HG03558 (cell line): ENCODE measurements around the gene GPHA2.
"Not testable (repeated sequence)": the region's sequence is repeated elsewhere in the genome, so short reads cannot be mapped to it uniquely, and the experiment has no call there.

Source experiments
- ATAC-seq: cut with Tn5 transposase; IDR thresholded peaks from one replicate; pipeline ENCODE4 v1.9.1; 2021; ENCODE audit warnings: moderate number of reproducible peaks; ENCODE audit not compliant: unreplicated experiment; ENCODE audit errors: extremely low read depth

Gene GPHA2

GRCh38 chr11:64935359-64936081 lies at the start of gene GPHA2:
GPHA2 (minus strand) TSS chr11:64935893; CDS start chr11:64935460, 433 bp downstream.
- ATAC-seq: no peak

GRCh38 chr11:64983339-64983738 lies 47.6 kb upstream of the GPHA2 start:
- not testable (repeated sequence) for ATAC-seq

GRCh38 chr11:64976651-64977050 lies 41.0 kb upstream of the GPHA2 start:
- no peak for ATAC-seq

- ATAC-seq: no peak
These were observed 38.4 kb upstream of the GPHA2 start for GRCh38 chr11:64974124-64974523.

DNA sequence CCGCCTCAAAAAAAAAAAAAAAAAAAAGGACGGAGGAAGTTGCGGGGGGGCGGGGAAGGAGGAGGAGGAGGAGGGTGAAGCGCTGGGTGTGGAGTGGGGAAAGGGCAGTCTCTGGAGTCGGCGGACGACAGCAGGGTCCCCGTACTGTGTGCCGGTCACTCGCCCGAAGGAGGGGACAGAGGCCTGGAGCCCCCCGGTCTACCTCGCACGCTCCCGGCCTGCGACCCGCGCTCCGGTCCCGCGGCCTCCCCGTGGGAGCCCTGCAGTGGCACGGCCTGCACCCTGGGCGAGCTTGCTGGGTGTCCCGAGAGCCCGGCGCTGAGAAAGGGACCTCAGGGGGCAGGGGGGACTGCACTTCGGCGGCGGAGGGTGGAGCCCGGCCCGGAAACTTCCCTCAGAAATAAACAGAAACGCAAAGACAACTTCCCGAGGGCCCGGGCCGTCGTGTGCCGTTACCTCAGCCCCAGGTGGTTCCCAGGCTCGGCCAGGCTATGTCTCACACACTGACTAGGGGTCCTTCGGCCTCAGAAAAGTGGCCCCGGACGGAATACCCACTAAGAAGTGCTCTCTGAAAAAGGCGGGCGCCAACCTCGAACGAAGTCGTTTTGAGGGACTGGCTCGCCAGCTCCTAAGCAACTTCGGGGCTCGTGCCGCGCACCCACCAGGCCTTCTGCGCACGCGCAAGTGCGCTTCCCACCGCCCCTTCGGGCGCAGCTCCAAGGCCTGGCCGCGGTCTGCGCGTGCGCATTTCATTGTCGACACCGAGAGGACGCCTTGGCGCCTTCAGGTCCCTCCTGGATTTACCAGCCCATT lies 35.9 kb upstream of the GPHA2 start, which contains the start of gene MAJIN:
TSS of gene MAJIN (minus strand) at position 688 of the 813 bp plus-strand sequence. CDS start 12,703 bp downstream, outside the sequence.
- no peak for ATAC-seq

- ATAC-seq: no peak
These were observed 35.0 kb upstream of the GPHA2 start for GRCh38 chr11:64970731-64971151.

GRCh38 chr11:64969209-64969608 lies 33.5 kb upstream of the GPHA2 start:
- ATAC-seq: no peak

DNA sequence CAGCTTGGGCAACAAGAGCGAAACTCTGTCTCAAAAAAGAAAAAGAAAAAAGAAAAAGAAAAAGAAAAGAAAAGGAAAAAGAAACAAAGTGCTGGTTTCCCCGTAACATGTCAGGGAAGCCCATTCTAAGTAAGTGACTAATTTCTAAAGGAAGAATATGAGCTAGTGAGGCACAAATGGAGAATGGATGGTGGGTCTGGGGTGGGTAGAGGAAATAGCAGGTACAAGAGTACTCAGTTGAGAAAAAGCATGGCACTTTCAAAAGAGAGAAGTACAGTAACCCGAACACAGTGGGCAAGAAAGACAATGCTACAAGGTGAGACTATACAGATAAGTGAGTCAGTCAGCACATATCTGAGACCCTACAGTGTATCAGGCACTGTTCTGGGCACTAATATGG lies 31.7 kb upstream of the GPHA2 start:
- no peak for ATAC-seq

DNA sequence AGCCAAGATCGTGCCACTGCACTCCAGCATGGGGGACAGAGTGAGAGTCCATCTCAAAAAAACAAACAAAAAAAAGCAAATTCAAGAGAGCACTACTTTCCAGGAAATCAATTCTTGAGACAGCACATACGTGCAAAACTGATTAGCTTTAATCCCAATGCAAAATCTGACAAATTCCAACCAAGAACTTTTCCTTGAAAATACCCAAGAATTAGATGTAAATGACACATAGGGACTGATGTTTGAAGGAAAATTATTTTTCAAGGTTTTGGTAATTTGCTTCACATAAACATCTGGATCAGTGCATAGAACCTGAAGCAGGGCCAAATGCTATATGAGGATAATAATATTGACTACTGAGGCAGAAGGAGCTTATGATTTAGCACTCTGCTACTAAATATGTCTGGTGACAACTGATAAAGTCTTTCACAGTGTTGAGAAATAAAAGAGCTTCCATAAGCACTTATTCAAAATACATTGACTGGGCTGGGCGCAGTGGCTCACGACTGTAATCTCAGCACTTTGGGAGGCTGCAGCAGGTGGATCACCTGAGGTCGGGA lies 27.5 kb upstream of the GPHA2 start:
- no peak for ATAC-seq

DNA sequence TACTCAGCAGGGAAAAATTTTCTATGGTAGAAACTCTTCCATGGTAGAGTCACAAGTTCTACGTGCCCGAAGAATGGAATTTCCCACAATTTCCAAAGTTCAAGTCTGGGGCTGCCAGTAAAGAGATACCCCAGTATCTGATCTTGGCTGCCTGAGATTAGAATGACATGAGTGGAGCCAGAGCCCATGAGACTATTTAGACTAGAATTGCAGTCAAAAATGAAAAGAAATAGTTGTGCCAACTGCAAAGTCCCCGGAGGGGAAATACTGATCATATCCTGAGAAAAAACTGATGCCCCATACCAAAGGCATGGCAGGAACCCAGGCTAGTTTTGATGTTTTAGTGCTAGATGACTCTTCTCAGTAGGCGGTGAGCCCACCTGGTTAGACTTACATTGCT lies 25.0 kb upstream of the GPHA2 start:
- no peak for ATAC-seq

GRCh38 chr11:64959498-64959897 lies 23.8 kb upstream of the GPHA2 start:
- no peak for ATAC-seq

GRCh38 chr11:64954201-64954600 lies 18.5 kb upstream of the GPHA2 start:
- no peak for ATAC-seq

GRCh38 chr11:64951529-64951928 lies 15.8 kb upstream of the GPHA2 start:
- no peak for ATAC-seq

GRCh38 chr11:64947208-64947814 lies 11.6 kb upstream of the GPHA2 start:
- ATAC-seq: no peak

GRCh38 chr11:64936539-64936938 lies 846 bp upstream of the GPHA2 start:
- no peak for ATAC-seq

DNA sequence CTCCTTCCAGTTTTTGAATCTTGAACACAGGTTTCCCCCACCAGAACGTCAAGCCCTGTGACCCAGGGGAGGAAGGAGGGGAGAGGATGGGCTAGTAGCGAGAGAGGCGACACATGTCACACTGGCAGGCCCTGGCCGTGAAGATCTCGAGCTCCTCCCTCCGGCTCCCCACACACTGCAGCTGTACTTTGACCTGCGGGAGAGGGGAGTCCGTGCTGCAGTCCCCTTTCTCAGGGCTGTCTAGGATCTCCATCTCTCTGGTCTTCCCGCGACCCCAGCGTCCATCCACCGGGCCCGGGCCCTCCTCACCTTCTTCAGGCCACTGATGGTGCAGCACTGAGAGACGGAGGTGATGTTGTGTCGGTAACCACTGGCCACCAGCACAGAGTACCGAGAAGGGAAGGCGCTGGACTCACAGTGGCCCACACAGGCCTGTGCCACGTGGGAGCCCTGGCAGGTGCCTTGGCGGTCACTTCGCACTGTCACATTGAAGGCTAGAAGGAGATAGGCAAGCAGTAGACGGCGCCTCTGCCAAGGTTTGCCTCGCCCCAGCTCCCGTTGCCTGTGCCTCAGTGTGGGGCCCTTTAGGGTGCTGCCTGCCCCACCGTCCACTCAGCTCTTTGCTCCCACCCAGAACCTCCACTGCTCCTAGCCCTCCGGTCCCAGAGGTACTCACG lies 873 bp downstream of the GPHA2 start:
- no peak for ATAC-seq

DNA sequence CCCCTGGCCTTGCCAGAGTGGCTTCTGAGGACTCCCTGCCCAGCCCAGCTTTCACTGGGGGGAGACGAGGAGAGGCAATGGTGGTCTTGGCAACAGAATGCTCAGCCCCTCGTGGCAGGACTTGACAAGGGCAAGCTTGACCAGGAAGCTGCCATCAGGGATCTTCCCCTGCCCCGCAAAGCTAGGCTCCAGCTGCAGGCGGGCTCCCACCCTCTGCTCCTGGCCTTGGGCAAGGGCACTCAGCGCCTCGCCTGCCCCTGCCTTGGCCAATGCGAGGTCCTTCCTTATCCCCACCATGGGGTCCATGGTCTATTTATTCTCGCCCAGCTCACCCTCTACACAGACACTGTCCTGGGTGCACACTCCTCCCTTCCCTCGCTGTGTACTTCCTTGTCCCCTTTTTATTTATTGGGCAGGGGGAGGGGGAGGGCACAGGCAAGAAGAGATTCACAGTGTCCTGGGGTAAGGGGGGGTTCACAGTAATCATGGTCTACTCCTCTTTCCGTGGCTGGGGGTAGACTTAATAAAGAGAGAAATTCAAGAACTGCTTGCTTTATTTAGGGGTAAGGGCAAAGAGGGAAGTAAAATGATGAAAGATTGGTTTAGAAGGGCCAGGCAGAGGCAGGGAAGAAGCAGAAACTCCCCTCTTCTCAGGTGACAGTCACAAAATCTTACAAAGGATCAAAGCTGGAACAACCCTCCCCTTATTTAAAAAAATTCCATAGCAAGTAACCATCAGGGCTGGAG lies 1.6 kb downstream of the GPHA2 start:
- no peak for ATAC-seq

DNA sequence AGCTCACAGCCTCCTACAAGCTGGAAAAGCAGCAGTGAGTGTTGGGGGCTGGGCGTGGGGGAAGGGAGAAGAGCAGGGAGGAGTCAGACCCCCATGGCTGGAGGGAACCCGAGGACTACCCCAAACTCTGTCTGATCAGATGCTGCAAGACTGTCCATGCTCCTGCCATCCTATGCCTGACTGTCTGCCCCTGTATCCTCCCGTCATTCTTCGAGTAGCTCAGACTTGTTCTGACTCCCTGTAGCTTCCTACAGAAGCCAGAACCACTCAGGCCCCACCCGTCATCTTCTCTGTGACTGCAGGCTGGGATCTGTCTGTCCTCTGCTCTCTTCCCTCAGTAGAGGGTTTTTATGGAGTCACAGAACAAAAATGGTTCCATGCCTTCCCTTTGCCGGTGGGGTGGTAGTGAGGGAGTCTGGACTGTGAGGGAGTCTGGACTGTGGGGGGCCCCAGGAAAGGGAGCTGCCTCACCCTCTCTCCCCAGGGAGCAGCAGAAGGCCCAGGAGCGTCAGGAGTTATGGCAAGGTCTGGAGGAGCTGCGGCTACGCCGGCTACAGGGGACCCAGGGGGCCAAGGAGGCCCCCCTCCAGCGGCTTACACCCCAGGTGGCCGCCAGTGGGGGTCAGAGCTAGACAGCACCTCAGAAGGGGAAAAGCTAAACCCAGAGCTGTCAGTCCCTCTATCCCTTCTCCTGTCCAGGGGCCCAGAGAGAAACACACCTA lies 2.3 kb downstream of the GPHA2 start:
- ATAC-seq: no peak

DNA sequence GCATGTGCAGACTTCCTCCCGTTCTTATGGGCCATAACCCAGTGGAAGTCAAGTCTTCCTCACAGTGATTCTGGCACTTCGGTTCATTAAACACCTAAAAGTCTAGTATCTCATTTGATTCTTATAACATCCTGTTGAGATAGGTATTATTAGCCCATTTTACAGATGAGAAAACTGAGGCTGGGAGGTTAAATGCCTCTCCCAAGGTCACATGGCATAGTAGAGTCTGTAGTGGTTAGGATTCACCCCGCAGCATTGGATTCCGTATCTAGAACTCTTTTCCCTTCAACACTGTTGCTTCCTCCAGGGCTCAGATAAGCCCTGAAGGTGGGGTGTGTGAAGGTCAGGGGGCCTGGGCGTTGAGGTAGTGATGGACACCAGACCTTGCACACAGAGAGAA lies 3.4 kb downstream of the GPHA2 start:
- no peak for ATAC-seq
